Astrocyte of the spinal cord (primary cell): ENCODE results near the gene AFG3L2.

Source experiments
- DNase-seq: peaks from one replicate; pipeline ENCODE4 v3.0.0; 2011; ENCODE audit warnings: low read depth, low spot score
- H3K4me3 ChIP-seq: 2 replicates; pipeline ENCODE4 v1.5.1; 2011; ENCODE audit warnings: low read depth, mild to moderate bottlenecking, low read length, moderate library complexity
- in situ Hi-C: cut with HindIII; loops from 2 replicates; pipeline ENCODE4 v1.10.0; 2017; ENCODE audit warnings: low sequenced_read_pairs
- TF ChIP-seq, protein P1 (sequence below): IDR thresholded peaks from 2 replicates; pipeline ENCODE4 v1.5.1; 2012; ENCODE audit warnings: low read depth, mild to moderate bottlenecking, low read length, inconsistent platforms

Gene AFG3L2

DNA sequence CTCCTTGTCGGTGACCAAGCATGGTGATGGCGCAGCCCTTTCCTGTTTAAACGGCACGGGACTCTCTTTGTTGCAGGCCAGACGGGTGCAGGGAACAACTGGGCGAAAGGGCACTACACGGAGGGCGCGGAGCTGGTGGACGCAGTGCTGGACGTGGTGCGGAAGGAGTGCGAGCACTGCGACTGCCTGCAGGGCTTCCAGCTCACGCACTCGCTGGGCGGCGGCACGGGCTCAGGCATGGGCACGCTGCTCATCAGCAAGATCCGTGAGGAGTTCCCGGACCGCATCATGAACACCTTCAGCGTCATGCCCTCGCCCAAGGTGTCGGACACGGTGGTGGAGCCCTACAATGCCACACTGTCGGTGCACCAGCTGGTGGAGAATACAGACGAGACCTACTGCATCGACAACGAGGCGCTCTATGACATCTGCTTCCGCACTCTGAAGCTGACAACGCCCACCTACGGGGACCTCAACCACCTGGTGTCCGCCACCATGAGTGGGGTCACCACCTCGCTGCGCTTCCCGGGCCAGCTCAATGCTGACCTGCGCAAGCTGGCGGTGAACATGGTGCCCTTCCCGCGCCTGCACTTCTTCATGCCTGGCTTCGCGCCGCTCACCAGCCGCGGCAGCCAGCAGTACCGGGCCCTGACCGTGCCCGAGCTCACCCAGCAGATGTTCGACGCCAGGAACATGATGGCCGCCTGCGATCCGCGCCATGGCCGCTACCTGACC, 51.9 kb downstream of the AFG3L2 start:
- TF ChIP-seq, protein P1, sequence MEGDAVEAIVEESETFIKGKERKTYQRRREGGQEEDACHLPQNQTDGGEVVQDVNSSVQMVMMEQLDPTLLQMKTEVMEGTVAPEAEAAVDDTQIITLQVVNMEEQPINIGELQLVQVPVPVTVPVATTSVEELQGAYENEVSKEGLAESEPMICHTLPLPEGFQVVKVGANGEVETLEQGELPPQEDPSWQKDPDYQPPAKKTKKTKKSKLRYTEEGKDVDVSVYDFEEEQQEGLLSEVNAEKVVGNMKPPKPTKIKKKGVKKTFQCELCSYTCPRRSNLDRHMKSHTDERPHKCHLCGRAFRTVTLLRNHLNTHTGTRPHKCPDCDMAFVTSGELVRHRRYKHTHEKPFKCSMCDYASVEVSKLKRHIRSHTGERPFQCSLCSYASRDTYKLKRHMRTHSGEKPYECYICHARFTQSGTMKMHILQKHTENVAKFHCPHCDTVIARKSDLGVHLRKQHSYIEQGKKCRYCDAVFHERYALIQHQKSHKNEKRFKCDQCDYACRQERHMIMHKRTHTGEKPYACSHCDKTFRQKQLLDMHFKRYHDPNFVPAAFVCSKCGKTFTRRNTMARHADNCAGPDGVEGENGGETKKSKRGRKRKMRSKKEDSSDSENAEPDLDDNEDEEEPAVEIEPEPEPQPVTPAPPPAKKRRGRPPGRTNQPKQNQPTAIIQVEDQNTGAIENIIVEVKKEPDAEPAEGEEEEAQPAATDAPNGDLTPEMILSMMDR, result no peak
- no peak for DNase-seq
- H3K4me3 ChIP-seq, result no peak overlapping the region
- in situ Hi-C loops, result no loop called here

DNA sequence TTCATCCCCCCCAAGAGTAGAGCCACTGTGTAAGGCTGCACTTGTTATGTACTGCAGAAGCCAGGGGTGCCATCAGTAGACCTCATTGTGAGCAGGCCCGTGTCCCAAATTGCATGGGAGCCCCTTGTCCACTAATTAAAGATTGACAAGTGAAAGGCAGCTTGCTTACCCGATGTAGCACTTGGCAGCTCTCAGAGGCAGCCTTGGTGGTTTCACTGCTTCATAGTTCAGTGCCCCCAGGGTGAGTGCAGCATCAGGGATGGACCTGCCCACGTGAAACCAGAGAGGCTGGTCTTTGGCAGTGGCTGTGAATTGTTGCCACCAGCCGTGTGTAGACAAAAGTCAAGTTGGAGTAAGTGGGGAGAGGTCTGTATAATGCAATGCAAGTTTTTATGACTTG, 55.7 kb downstream of the AFG3L2 start:
- no peak for DNase-seq
- H3K4me3 ChIP-seq, result no peak overlapping the region
- in situ Hi-C loops, result no loop called here
- TF ChIP-seq, protein P1, result no peak

DNA sequence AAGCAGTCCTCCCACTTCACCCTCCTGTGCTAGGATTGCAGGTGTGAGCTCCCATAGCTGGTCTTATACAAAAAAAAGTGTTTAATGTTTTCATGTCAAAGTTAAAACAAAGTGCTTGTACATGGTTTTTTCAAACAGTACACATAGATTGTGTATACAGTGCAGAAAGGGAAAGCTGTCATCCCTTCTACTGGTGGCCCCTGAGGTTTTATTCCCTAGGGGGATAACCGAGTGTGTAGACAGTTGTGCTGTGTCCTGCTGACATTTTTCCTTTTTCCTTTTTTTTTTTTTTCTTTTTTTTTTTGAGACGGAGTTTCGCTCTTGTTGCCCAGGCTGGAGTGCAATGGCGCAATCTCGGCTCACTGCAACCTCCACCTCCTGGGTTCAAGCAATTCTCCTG, 58.2 kb downstream of the AFG3L2 start:
- in situ Hi-C loops, result no loop called here
- DNase-seq, result no peak

DNA sequence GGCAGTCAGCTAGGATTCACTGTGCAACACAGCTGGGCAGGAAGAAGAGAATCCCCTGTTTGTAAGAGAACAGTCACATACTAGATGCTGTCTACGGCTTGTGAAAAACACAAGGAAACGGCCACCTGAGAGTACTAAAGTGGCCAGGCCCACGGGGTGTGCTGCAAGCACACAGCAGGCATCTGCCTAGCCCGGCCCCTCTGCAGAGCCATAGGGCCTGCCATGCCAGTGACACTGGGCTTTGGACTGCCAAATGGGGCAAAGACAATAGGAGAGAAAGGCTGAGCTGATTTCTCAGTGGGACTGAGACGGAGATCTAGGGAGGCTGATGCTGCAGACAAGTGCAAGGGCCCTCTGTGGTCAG, 58.7 kb downstream of the AFG3L2 start:
- DNase-seq, result no peak
- TF ChIP-seq, protein P1, result no peak
- no peak overlapping the region for H3K4me3 ChIP-seq
- in situ Hi-C loops, result no loop called here

More for the DNA sequence above, 58.2 kb downstream of the AFG3L2 start:
- TF ChIP-seq, protein P1, result no peak
- H3K4me3 ChIP-seq, result no peak overlapping the region

DNA sequence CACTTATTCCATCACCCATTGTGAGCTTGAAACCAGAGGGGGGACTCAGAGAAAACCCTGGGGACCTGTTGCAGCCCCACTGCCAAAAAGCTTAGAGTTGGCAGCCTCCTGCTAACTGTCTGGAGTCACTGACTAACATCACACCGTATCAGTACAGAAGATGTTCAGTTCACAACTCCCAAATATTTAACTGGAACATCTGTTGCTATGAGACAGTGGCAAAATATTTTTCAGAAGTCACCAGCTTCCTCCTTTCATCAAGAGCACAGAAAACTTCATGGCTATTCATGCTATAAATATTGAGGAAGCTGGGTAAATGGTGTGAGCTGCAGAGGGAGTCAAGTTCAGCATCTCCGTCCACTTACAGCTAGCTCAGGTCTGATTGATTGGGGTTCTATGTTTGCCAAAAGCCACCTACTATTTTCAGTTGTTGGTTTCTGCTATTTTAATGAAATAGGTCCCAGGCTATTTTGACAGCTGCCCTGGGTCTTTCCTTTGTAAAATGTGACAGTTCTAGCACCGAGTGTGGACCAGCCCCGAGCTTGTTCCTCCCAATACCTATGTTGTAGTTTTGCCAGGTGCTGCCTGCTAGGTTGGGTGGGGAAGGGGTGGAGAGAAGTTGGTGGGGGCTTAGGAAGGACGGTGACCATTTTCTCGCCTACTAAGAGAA, 59.2 kb downstream of the AFG3L2 start:
- TF ChIP-seq, protein P1, result no peak
- H3K4me3 ChIP-seq, result no peak overlapping the region
- in situ Hi-C loops, result no loop called here
- peak; percentile 62 for DNase-seq

DNA sequence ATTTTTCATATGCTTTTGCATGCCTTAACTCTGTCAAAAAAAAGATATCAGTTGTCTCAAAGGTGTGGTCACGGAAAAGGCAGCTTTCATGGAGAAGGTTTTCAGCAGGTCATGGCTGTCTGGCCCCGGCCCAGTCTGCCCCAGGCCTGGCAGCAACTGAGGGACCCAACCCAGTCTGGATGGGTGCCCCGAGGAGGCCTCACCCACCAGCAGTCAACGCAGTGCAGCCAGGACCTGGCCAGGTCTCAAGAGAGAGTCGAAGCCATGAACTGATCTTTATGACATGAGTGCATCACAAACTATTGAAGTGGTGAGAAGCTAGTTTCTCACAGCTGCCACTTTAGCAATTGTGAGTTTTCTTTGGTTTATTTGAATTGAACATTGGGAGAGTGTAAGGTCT, 61.1 kb downstream of the AFG3L2 start:
- no peak for DNase-seq
- TF ChIP-seq, protein P1, result no peak
- no peak overlapping the region for H3K4me3 ChIP-seq
- in situ Hi-C loops, result no loop called here
